Heart right ventricle (tissue), 16 donors: ENCODE results near the gene ADGRF4. TPM values are rescaled to one million over a fixed set of nuclear protein-coding genes. Genes with fewer than 3 reads are reported as not detected.

ENCODE experiments used
- ATAC-seq, 8 donors: fragments of 200-7000 bp; cut with Tn5 transposase; one replicate each; pipeline ENCODE4 v1.9.1; 2020; ENCODE audit warnings: mild to moderate bottlenecking in 8 of 8, moderate library complexity in 8 of 8, moderate number of reproducible peaks in 1 of 8
- DNase-seq, 2 donors: peaks; one replicate each; pipeline ENCODE4 v3.0.0-alpha.2; 2020
- H3K27ac ChIP-seq, 10 donors: fragments of 200-600 bp; sonication (generic) in 2 of 10; one replicate each; pipeline versions ENCODE4 v1.5.0 to v1.8.0; 2020 to 2022; ENCODE audit warnings: mild to moderate bottlenecking in 3 of 10
- H3K27me3 ChIP-seq, 7 donors: fragments of 200-600 bp; one replicate each; pipeline ENCODE4 v1.8.0; 2021 to 2022; ENCODE audit warnings: mild to moderate bottlenecking in 2 of 7
- H3K36me3 ChIP-seq, 9 donors: fragments of 200-600 bp; sonication (generic) in 1 of 9; one replicate each; pipeline versions ENCODE4 v1.5.0 to v1.8.0; 2020 to 2022; ENCODE audit warnings: mild to moderate bottlenecking in 2 of 9
- H3K4me1 ChIP-seq, 9 donors: fragments of 200-600 bp; sonication (generic) in 1 of 9; one replicate each; pipeline versions ENCODE4 v1.5.0 to v1.8.0; 2020 to 2022; ENCODE audit warnings: mild to moderate bottlenecking in 4 of 9
- H3K4me3 ChIP-seq, 10 donors: fragments of 200-600 bp; sonication (generic) in 2 of 10; one replicate each; pipeline versions ENCODE4 v1.5.0 to v1.8.0; 2020 to 2022; ENCODE audit warnings: mild to moderate bottlenecking in 7 of 10, moderate library complexity in 2 of 10
- H3K9me3 ChIP-seq, 11 donors: fragments of 200-600 bp in 10 of 11; sonication (generic) in 2 of 11; one replicate each; pipeline versions ENCODE4 v1.5.0 to v1.8.0; 2013 to 2022; ENCODE audit warnings: mild to moderate bottlenecking in 2 of 11, control low read depth in 1 of 11, moderate library complexity in 1 of 11
- WGBS, 2 donors: extraction: QIAGEN DNeasy Blood & Tissue Kit; methylation state at CpG; one replicate each; pipeline ENCODE4 v1.1.7; 2013; ENCODE audit warnings: inconsistent platforms in 1 of 2; 5-methylcytosine and 5-hydroxymethylcytosine counted together
- intact Hi-C, 10 donors: fragments of 100-400 bp; cut with DNase I; formaldehyde crosslinking; loops; one replicate each; pipeline versions ENCODE4 v1.11.1 to v1.14.2; 2022
- polyA plus RNA-seq, 2 donors: library from polyadenylated mRNA; stranded (reverse); fragments of 200-250 nt; gene quantifications; one replicate each; pipeline ENCODE4 v1.2.3, GENCODE V29; 2013
- total RNA-seq, 10 donors: library from RNA; stranded (reverse); fragmentation: NEBNext Ultra II Directional in 3 of 10; extraction: Animal tissue kit (Norgen Biotek cat#: 25700) in 3 of 10; gene quantifications; one replicate each; pipeline versions ENCODE4 v1.2.1 to v1.2.4, GENCODE V29; 2021 to 2023
- TF ChIP-seq, protein P1 (sequence below), 9 donors: fragments of 200-600 bp; sonication (generic) in 2 of 9; IDR thresholded peaks; one replicate each; pipeline versions ENCODE4 v1.5.0 to v1.8.0; 2021 to 2022; ENCODE audit warnings: antibody characterized with exemption in 9 of 9, mild to moderate bottlenecking in 5 of 9, moderate library complexity in 1 of 9
- donor health status: Arrhythmogenic right ventricular cardiomyopathy.
- donor health status: ischemic (EF 13 %, LVEDD 7.1; RV severe dilation, severe dysfunction).
- donor health status: healthy with polysubstance abuse.
- donor health status: DM: no; HTN: yes; CAD: no.
- donor health status: DM: no; HTN: no; CAD: no.
- donor health status: ischemic (EF 25% LVEDD 6.9; RV normal size, moderate dysfunction).
- donor health status: ischemic (EF 25% LVEDD 5.7; RV mildly dilated, moderate dysfunction).
- donor health status: healthy.
- donor health status: DM: yes; HTN: yes; CAD: no.
- donor health status: Ischemic cardiomyopathy.
- donor health status: ischemic (EF 35%, LVEDD 5.7; RV mildly dilated, moderate dysfunction).
- donor health status: nonischemic (EF 11% LVEDD 7.7; RV severe dilation, severe dysfunction).
- donor health status: DM: yes; HTN: yes; CAD: no.
- donor health status: PGD.
- donor health status: ischemic (EF 29% LVEDD 5.4; RV normal size, mild dysfunction).
- donor health status: nonischemic (EF 23%, LVEDD 6.1; RV moderate dilation, normal function).

The ADGRF4 gene
- total and polyA plus RNA-seq, 12 donors = 0.01 to 0.74 (median 0.11) TPM; not detected in 7

DNA sequence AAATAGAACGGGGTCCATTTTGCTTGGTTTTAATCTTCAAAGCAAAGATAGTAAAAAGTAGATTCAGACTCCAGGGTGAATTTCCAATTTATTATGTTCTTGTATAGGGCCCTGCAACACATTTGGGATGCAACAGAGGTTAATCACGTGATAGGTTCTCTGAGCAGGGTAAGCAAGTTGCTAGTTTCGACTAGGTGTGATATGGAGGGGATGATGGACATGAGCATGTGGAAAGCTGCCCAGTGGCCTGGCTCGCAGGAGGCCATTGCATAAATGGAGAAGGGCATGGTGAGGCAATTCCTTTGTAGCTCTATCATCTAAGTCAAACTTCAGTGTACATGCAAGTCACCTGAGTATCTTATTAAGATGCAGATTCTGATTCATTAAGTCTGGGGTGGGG is 17.7 kb upstream of the ADGRF4 start:
- no peaks in the 10 kb centered on the region for H3K27me3 ChIP-seq
- peaks cover 0 to 4% (median 0%) of the 10 kb centered on the region in 9 donors for H3K4me1 ChIP-seq
- intact Hi-C loops = no loop called here
- H3K27ac ChIP-seq = no peak overlapping the region
- ATAC-seq = no peak
- 79 to 81% methylated on average over 4 of the region's 4 CpGs for WGBS, 2 donors
- no peak for DNase-seq
- no peak overlapping the region for H3K4me3 ChIP-seq
- TF ChIP-seq, protein P1, sequence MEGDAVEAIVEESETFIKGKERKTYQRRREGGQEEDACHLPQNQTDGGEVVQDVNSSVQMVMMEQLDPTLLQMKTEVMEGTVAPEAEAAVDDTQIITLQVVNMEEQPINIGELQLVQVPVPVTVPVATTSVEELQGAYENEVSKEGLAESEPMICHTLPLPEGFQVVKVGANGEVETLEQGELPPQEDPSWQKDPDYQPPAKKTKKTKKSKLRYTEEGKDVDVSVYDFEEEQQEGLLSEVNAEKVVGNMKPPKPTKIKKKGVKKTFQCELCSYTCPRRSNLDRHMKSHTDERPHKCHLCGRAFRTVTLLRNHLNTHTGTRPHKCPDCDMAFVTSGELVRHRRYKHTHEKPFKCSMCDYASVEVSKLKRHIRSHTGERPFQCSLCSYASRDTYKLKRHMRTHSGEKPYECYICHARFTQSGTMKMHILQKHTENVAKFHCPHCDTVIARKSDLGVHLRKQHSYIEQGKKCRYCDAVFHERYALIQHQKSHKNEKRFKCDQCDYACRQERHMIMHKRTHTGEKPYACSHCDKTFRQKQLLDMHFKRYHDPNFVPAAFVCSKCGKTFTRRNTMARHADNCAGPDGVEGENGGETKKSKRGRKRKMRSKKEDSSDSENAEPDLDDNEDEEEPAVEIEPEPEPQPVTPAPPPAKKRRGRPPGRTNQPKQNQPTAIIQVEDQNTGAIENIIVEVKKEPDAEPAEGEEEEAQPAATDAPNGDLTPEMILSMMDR (IDR thresholded peaks at IDR 0.05) = no peak
- no peaks in the 10 kb centered on the region for H3K36me3 ChIP-seq
- H3K9me3 ChIP-seq = no peaks in the 10 kb centered on the region

DNA sequence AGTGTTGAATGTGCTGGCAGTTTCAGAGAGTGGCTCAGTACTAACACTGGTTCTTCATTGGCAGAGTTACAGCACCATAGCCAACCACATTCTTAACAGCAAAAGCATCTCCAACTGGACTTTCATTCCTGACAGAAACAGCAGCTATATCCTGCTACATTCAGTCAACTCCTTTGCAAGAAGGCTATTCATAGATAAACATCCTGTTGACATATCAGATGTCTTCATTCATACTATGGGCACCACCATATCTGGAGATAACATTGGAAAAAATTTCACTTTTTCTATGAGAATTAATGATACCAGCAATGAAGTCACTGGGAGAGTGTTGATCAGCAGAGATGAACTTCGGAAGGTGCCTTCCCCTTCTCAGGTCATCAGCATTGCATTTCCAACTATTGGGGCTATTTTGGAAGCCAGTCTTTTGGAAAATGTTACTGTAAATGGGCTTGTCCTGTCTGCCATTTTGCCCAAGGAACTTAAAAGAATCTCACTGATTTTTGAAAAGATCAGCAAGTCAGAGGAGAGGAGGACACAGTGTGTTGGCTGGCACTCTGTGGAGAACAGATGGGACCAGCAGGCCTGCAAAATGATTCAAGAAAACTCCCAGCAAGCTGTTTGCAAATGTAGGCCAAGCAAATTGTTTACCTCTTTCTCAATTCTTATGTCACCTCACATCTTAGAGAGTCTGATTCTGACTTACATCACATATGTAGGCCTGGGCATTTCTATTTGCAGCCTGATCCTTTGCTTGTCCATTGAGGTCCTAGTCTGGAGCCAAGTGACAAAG is 17.0 kb upstream of the ADGRF4 start:
- Histone ChIP-seq H3K36me3 (no peaks in the 10 kb centered on the region), H3K9me3 (no peaks in the 10 kb centered on the region), H3K4me1 (peaks cover 0 to 11% (median 4%) of the 10 kb centered on the region in 9 donors), H3K27me3 (no peaks in the 10 kb centered on the region), H3K27ac (no peak overlapping the region), H3K4me3 (no peak overlapping the region)
- TF ChIP-seq, protein P1 (IDR thresholded peaks at IDR 0.05) = no peak
- no peak for DNase-seq
- intact Hi-C loops = no loop called here
- WGBS, 2 donors = 90 to 91% methylated on average over 1 of the region's 1 CpG
- ATAC-seq = no peak

GRCh38 chr6:47686411-47686810 is 12.0 kb upstream of the ADGRF4 start:
- peaks cover 0 to 13% (median 4%) of the 10 kb centered on the region in 9 donors for H3K4me1 ChIP-seq
- H3K9me3 ChIP-seq = no peaks in the 10 kb centered on the region
- TF ChIP-seq, protein P1 (IDR thresholded peaks at IDR 0.05) = no peak
- DNase-seq (no peak), ATAC-seq (no peak)
- no peaks in the 10 kb centered on the region for H3K36me3 ChIP-seq
- H3K4me3 ChIP-seq = no peak overlapping the region
- H3K27ac ChIP-seq = no peak overlapping the region
- intact Hi-C loops = no loop called here
- no peaks in the 10 kb centered on the region for H3K27me3 ChIP-seq
- 52 to 78% methylated on average over 1 of the region's 1 CpG for WGBS, 2 donors

- H3K4me1 ChIP-seq = peaks cover 0 to 13% (median 4%) of the 10 kb centered on the region in 9 donors
Observed at GRCh38 chr6:47687432-47687831, 10.9 kb upstream of the ADGRF4 start.

More at GRCh38 chr6:47687432-47687831, 10.9 kb upstream of the ADGRF4 start:
- intact Hi-C loops = no loop called here
- no peak for DNase-seq
- no peaks in the 10 kb centered on the region for H3K27me3 ChIP-seq
- no peak overlapping the region for H3K27ac ChIP-seq
- WGBS, 2 donors = 89 to 95% methylated on average over 2 of the region's 2 CpGs
- no peaks in the 10 kb centered on the region for H3K36me3 ChIP-seq
- TF ChIP-seq, protein P1 (IDR thresholded peaks at IDR 0.05) = no peak
- H3K9me3 ChIP-seq = no peaks in the 10 kb centered on the region
- ATAC-seq = no peak
- H3K4me3 ChIP-seq = no peak overlapping the region
